HEK293 (cell line): Measurements from ENCODE around the gene CRISP1.

ENCODE experiments used
- CTCF ChIA-PET: fragments of 350-600 bp; formaldehyde crosslinking; extraction: SDS; loops from one replicate; lab custom pipeline; 2021; ENCODE audit warnings: antibody characterized with exemption; lab: Yijun Ruan, JAX
- POLR2A ChIA-PET: fragments of 300-600 bp; formaldehyde crosslinking; extraction: SDS; loops from one replicate; lab custom pipeline; 2020; ENCODE audit warnings: antibody characterized with exemption, inconsistent platforms; lab: Yijun Ruan, JAX
- H3K27ac ChIP-seq: fragments of 200-500 bp; sonication (Bioruptor generic); 2 replicates; pipeline ENCODE4 v1.5.1; 2014; ENCODE audit warnings: low read depth, low read length, control low read depth, inconsistent platforms; ENCODE audit errors: extremely low read depth
- H3K36me3 ChIP-seq, 2 experiments: fragments of 200-500 bp in 1 of 2; sonication (Bioruptor generic) in 1 of 2; 1 replicate in 1 of 2; 2 replicates in 1 of 2; pipeline ENCODE4 v1.5.1; 2014 to 2017; ENCODE audit warnings: inconsistent platforms in 2 of 2, low read length in 2 of 2; ENCODE audit not compliant: control insufficient read depth in 2 of 2, insufficient read depth in 1 of 2
- H3K4me1 ChIP-seq: fragments of 200-500 bp; sonication (Bioruptor generic); 2 replicates; pipeline ENCODE4 v1.5.1; 2014; ENCODE audit warnings: mild to moderate bottlenecking, low read length, inconsistent platforms; ENCODE audit not compliant: control insufficient read depth, insufficient read depth
- H3K4me3 ChIP-seq: 2 replicates; pipeline ENCODE4 v1.5.1; 2011; ENCODE audit warnings: low read depth, mild to moderate bottlenecking, control low read depth, low read length, moderate library complexity
- H3K9me3 ChIP-seq: fragments of 200-500 bp; sonication (Bioruptor generic); 2 replicates; pipeline ENCODE4 v1.5.1; 2014; ENCODE audit warnings: low read depth, low read length, inconsistent platforms; ENCODE audit not compliant: control insufficient read depth, insufficient read depth
- HOXA7 ChIP-seq: sonication (generic); formaldehyde crosslinking; IDR thresholded peaks from 2 replicates; pipeline ENCODE4 v1.8.1; 2022; ENCODE audit warnings: missing genetic modification reagents, borderline replicate concordance
- KLF10 ChIP-seq: fragments of 450-650 bp; IDR thresholded peaks from 2 replicates; pipeline ENCODE4 v1.5.1; 2018; ENCODE audit warnings: missing biosample characterization, mild to moderate bottlenecking, missing genetic modification characterization
- KLF16 ChIP-seq: fragments of 450-650 bp; formaldehyde crosslinking; IDR thresholded peaks from 2 replicates; pipeline ENCODE4 v1.5.1; 2017; ENCODE audit warnings: missing biosample characterization, missing genetic modification characterization
- TRIM28 ChIP-seq: IDR thresholded peaks from 2 replicates; pipeline ENCODE4 v1.6.1; 2011; ENCODE audit warnings: low read length, control low read depth, borderline replicate concordance
- ZBTB7A ChIP-seq: fragments of 450-650 bp; formaldehyde crosslinking; IDR thresholded peaks from 2 replicates; pipeline ENCODE4 v1.5.1; 2016; ENCODE audit warnings: low read depth, missing biosample characterization, missing genetic modification characterization
- ZEB2 ChIP-seq: fragments of 450-650 bp; formaldehyde crosslinking; IDR thresholded peaks from 2 replicates; pipeline ENCODE4 v1.5.1; 2016; ENCODE audit warnings: missing biosample characterization, missing genetic modification characterization
- ZFHX2 ChIP-seq: fragments of 450-650 bp; formaldehyde crosslinking; conservative IDR thresholded peaks from 2 replicates; pipeline ENCODE4 v1.5.1; 2016; ENCODE audit warnings: missing biosample characterization, missing genetic modification characterization
- ZNF121 ChIP-seq: fragments of 450-650 bp; formaldehyde crosslinking; IDR thresholded peaks from 2 replicates; pipeline ENCODE4 v1.5.1; 2016; ENCODE audit warnings: missing biosample characterization, missing genetic modification characterization
- ZNF174 ChIP-seq: fragments of 450-650 bp; formaldehyde crosslinking; IDR thresholded peaks from 2 replicates; pipeline ENCODE4 v1.5.0; 2017; ENCODE audit warnings: missing biosample characterization, mild to moderate bottlenecking, missing genetic modification characterization
- ZNF211 ChIP-seq: fragments of 450-650 bp; formaldehyde crosslinking; IDR thresholded peaks from 2 replicates; pipeline ENCODE4 v1.5.1; 2016; ENCODE audit warnings: low read depth, missing biosample characterization, missing genetic modification characterization
- ZNF544 ChIP-seq: fragments of 450-650 bp; formaldehyde crosslinking; IDR thresholded peaks from 2 replicates; pipeline ENCODE4 v1.5.0; 2017; ENCODE audit warnings: missing biosample characterization, missing genetic modification characterization
- ZNF596 ChIP-seq: fragments of 450-650 bp; IDR thresholded peaks from 2 replicates; pipeline ENCODE4 v1.5.0; 2018; ENCODE audit warnings: missing biosample characterization, mild to moderate bottlenecking, missing genetic modification characterization, moderate library complexity
- ZNF623 ChIP-seq: fragments of 450-650 bp; formaldehyde crosslinking; IDR thresholded peaks from 2 replicates; pipeline ENCODE4 v1.5.1; 2016; ENCODE audit warnings: missing biosample characterization, missing genetic modification characterization
- ZNF654 ChIP-seq: fragments of 450-650 bp; formaldehyde crosslinking; IDR thresholded peaks from 2 replicates; pipeline ENCODE4 v1.5.1; 2016; ENCODE audit warnings: low read depth, missing biosample characterization, missing genetic modification characterization
- ZNF658 ChIP-seq: fragments of 450-650 bp; formaldehyde crosslinking; IDR thresholded peaks from 2 replicates; pipeline ENCODE4; 2016; ENCODE audit warnings: missing biosample characterization, missing genetic modification characterization
- ZNF660 ChIP-seq: fragments of 450-650 bp; IDR thresholded peaks from 2 replicates; pipeline ENCODE4 v1.5.1; 2018; ENCODE audit warnings: missing biosample characterization, mild to moderate bottlenecking, missing genetic modification characterization
- ZNF776 ChIP-seq: fragments of 450-650 bp; formaldehyde crosslinking; IDR thresholded peaks from 2 replicates; pipeline ENCODE4 v1.5.0; 2017; ENCODE audit warnings: missing biosample characterization, missing genetic modification characterization, borderline replicate concordance
- TF ChIP-seq, protein P1 (sequence below): fragments of 450-650 bp; formaldehyde crosslinking; IDR thresholded peaks from 2 replicates; pipeline ENCODE4 v1.5.1; 2016; ENCODE audit warnings: missing biosample characterization, missing genetic modification characterization
- TF ChIP-seq, protein P2 (sequence below): fragments of 450-650 bp; formaldehyde crosslinking; IDR thresholded peaks from 2 replicates; pipeline ENCODE4 v1.5.1; 2016; ENCODE audit warnings: missing biosample characterization, missing genetic modification characterization
- TF ChIP-seq, protein P3 (sequence below): fragments of 450-650 bp; formaldehyde crosslinking; IDR thresholded peaks from 2 replicates; pipeline ENCODE4 v1.5.1; 2016; ENCODE audit warnings: missing biosample characterization, missing genetic modification characterization

Gene CRISP1

DNA sequence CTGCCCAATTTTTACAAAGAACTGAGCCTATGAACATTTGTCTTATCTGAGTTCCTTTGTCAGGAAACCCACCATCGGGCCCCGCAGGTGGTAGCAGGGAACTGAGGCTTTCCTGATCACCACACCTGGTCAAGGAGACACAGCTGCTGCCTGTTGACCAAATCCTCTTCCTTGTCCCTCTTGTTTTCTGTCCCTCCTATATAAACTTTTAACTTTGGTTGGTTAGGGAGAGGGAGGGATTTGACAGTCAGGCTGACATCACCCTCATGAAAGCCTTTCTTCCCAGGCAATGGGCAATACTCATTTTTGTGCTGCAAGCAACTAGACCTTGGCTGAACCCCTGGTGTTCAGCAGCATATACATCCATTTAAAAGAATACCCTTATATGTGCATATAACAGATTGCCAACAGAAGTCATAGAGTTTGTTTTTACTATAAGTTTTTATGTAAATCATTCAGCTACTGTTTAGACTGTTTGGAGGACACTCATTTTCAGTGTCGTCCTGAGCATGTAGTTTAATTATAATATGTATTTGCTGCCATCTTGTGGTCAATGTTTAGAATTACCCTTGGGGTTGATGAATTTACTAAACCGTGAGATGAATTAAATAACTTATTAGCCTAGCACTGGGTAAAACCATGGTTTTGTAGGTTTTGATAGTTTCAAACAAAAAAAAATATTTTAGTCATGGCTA lies 17.0 kb downstream of the CRISP1 start:
- TF ChIP-seq ZNF660 (tag by site-specific recombination), result peak; percentile 51; the same call in 1 of the 2 replicates
- no peak for TF ChIP-seq ZNF544 (tag by site-specific recombination)
- peak; percentile 76 for TF ChIP-seq ZNF654 (tag by site-specific recombination)
- H3K36me3 ChIP-seq, result no peaks in the 10 kb centered on the region
- H3K4me1 ChIP-seq, result no peaks in the 10 kb centered on the region
- no peak overlapping the region for H3K27ac ChIP-seq
- ChIA-PET CTCF (interaction anchor here (0.6 to 6.2 kb wide), 18 partner anchors 20 to 1823 kb away, joined by 3 to 66 read pairs (median 3); no protein-coding TSS in a partner anchor), POLR2A (no interaction called here)
- H3K4me3 ChIP-seq, result no peak overlapping the region
- no peaks in the 10 kb centered on the region for H3K9me3 ChIP-seq

DNA sequence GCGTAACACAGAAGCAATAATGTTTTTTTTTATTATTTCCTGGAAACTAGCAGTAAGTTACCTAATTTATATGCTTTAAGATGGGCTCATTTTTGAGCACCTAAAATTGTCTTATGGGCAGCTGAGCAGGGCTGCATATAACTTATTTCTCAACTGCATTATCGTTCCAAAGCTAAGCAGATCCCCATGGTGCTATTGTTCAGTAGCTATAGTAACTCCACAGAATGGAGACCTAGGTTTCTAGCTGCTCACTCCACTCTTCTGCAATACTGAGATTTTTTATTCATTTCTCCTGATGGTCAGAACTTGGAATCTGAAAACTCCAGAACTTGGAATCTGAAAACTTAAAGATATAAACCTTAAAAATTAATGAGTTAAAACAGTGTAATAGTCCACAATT lies 18.7 kb downstream of the CRISP1 start:
- no peak overlapping the region for H3K4me3 ChIP-seq
- no peaks in the 10 kb centered on the region for H3K36me3 ChIP-seq
- no peaks in the 10 kb centered on the region for H3K9me3 ChIP-seq
- CTCF ChIA-PET, result interaction anchor here (0.7 to 6.2 kb wide), 3 partner anchors 71 to 314 kb away, joined by 3 to 66 read pairs (median 64); no protein-coding TSS in a partner anchor
- TF ChIP-seq ZFHX2 (tag by site-specific recombination), result no peak
- no peak for TF ChIP-seq ZNF658 (tag by site-specific recombination)
- no peak for TF ChIP-seq ZNF623 (tag by site-specific recombination)
- TF ChIP-seq ZNF596 (tag by site-specific recombination), result no peak
- TF ChIP-seq, protein P1, sequence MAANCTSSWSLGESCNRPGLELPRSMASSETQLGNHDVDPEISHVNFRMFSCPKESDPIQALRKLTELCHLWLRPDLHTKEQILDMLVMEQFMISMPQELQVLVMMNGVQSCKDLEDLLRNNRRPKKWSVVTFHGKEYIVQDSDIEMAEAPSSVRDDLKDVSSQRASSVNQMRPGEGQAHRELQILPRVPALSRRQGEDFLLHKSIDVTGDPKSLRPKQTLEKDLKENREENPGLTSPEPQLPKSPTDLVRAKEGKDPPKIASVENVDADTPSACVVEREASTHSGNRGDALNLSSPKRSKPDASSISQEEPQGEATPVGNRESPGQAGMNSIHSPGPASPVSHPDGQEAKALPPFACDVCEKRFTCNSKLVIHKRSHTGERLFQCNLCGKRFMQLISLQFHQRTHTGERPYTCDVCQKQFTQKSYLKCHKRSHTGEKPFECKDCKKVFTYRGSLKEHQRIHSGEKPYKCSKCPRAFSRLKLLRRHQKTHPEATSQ (tag by site-specific recombination), result no peak
- no peak for TF ChIP-seq HOXA7 (CRISPR knock-in tag)
- TF ChIP-seq, protein P2, sequence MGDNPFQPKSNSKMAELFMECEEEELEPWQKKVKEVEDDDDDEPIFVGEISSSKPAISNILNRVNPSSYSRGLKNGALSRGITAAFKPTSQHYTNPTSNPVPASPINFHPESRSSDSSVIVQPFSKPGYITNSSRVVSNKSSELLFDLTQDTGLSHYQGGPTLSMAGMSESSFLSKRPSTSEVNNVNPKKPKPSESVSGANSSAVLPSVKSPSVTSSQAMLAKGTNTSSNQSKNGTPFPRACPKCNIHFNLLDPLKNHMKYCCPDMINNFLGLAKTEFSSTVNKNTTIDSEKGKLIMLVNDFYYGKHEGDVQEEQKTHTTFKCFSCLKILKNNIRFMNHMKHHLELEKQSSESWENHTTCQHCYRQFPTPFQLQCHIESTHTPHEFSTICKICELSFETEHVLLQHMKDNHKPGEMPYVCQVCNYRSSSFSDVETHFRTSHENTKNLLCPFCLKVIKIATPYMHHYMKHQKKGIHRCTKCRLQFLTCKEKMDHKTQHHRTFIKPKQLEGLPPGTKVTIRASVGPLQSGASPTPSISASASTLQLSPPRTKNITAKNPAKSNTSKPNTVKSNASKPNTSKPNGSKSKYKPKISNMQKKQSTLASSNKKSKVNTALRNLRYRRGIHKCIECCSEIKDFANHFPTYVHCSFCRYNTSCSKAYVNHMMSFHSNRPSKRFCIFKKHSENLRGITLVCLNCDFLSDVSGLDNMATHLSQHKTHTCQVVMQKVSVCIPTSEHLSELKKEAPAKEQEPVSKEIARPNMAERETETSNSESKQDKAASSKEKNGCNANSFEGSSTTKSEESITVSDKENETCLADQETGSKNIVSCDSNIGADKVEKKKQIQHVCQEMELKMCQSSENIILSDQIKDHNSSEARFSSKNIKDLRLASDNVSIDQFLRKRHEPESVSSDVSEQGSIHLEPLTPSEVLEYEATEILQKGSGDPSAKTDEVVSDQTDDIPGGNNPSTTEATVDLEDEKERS (tag by site-specific recombination), result no peak
- no peak for TF ChIP-seq KLF10 (tag by site-specific recombination)
- TF ChIP-seq, protein P3, sequence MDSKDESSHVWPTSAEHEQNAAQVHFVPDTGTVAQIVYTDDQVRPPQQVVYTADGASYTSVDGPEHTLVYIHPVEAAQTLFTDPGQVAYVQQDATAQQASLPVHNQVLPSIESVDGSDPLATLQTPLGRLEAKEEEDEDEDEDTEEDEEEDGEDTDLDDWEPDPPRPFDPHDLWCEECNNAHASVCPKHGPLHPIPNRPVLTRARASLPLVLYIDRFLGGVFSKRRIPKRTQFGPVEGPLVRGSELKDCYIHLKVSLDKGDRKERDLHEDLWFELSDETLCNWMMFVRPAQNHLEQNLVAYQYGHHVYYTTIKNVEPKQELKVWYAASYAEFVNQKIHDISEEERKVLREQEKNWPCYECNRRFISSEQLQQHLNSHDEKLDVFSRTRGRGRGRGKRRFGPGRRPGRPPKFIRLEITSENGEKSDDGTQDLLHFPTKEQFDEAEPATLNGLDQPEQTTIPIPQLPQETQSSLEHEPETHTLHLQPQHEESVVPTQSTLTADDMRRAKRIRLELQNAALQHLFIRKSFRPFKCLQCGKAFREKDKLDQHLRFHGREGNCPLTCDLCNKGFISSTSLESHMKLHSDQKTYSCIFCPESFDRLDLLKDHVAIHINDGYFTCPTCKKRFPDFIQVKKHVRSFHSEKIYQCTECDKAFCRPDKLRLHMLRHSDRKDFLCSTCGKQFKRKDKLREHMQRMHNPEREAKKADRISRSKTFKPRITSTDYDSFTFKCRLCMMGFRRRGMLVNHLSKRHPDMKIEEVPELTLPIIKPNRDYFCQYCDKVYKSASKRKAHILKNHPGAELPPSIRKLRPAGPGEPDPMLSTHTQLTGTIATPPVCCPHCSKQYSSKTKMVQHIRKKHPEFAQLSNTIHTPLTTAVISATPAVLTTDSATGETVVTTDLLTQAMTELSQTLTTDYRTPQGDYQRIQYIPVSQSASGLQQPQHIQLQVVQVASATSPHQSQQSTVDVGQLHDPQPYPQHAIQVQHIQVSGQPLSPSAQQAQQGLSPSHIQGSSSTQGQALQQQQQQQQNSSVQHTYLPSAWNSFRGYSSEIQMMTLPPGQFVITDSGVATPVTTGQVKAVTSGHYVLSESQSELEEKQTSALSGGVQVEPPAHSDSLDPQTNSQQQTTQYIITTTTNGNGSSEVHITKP (tag by site-specific recombination), result no peak
- POLR2A ChIA-PET, result no interaction called here
- no peaks in the 10 kb centered on the region for H3K4me1 ChIP-seq
- no peak overlapping the region for H3K27ac ChIP-seq

DNA sequence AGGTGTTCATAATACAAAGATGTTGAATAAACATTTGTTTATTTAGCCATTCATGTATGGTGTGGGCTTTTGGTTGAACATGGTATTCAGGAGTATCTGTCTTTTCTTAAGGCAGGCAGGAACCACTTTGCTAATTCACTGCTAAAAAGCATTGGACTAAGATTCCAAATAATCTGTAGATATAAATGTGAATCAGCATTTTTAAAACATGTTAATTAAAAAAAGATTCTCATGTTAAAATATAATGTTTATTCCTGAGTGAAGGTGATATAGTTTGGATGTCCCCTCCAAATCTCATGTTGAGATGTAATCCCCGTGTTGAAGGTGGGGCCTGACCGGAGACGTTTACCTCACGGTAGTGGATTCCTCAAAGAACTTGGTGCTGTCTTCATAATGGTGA lies 19.3 kb downstream of the CRISP1 start:
- ChIA-PET CTCF (interaction anchor here (0.7 to 6.2 kb wide), 3 partner anchors 72 to 314 kb away, joined by 3 to 66 read pairs (median 64); no protein-coding TSS in a partner anchor), POLR2A (no interaction called here)
- Histone ChIP-seq H3K27ac (no peak overlapping the region), H3K4me3 (no peak overlapping the region), H3K4me1 (no peaks in the 10 kb centered on the region)
- TF ChIP-seq ZNF776 (tag by site-specific recombination) (no peak), ZBTB7A (tag by site-specific recombination) (no peak), KLF16 (no peak), ZNF211 (tag by site-specific recombination) (no peak), TRIM28 (no peak), ZNF121 (tag by site-specific recombination) (no peak), ZEB2 (tag by site-specific recombination) (no peak), ZNF174 (no peak)
- TF ChIP-seq, all 188 proteins: peak for 0
- H3K9me3 ChIP-seq, result no peaks in the 10 kb centered on the region
- H3K36me3 ChIP-seq, result no peaks in the 10 kb centered on the region
